GM19099 (cell line): ENCODE results near the gene ATRAID.

ENCODE experiments used
- POLR2A ChIP-seq: IDR thresholded peaks from 3 replicates; pipeline ENCODE4 v1.6.1; 2011; ENCODE audit warnings: low read depth; ENCODE audit not compliant: insufficient read length; ENCODE audit errors: extremely low read depth

The ATRAID gene

DNA sequence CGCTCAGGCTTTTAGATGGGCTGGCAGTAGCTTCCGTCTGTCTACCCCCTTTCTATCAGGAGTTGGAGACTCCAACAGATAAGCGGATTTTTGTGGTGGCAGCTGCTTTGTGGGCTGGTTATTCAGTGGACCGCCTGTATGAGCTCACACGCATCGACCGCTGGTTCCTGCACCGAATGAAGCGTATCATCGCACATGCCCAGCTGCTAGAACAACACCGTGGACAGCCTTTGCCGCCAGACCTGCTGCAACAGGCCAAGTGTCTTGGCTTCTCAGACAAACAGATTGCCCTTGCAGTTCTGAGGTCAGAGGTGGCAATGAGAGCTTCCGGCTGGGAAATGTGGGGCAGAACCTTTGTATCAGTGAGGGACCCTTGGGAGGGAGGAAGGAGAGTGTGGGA is 20.1 kb downstream of the ATRAID start:
- no peak for TF ChIP-seq POLR2A

DNA sequence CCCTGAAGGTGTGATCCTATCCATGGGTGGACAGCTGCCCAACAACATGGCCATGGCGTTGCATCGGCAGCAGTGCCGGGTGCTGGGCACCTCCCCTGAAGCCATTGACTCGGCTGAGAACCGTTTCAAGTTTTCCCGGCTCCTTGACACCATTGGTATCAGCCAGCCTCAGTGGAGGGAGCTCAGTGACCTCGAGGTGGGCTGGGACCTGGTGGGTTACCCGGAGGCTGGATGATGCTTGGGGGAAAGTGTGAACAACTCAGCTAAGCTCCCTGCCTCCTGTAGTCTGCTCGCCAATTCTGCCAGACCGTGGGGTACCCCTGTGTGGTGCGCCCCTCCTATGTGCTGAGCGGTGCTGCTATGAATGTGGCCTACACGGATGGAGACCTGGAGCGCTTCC is 21.5 kb downstream of the ATRAID start:
- no peak for TF ChIP-seq POLR2A

DNA sequence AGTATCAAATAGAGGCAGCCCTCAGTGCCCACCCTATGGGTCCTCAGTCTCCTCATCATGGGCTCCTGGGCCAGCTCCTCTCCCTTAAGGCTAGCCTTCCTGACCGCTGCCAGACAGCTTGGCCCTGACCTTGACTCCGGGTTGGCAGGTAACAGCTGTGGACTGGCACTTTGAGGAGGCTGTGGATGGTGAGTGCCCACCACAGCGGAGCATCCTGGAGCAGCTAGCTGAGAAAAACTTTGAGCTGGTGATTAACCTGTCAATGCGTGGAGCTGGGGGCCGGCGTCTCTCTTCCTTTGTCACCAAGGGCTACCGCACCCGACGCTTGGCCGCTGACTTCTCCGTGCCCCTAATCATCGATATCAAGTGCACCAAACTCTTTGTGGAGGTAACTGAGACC is 24.3 kb downstream of the ATRAID start:
- no peak for TF ChIP-seq POLR2A

DNA sequence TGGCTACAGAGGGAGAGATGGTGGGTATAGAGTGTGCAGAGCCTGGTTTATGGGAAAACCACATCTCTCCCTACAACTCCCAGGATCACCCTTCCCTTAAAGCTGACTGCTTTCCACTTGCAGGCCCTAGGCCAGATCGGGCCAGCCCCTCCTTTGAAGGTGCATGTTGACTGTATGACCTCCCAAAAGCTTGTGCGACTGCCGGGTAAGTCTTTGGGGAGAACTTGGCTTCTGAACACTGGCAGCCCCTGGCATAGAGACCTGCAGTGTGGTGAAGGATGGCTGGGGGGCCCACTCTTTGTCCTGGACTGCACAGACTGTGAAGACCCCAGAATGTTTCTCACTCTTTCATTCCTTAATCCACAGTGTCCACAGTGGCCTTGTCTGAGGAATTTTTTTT is 24.8 kb downstream of the ATRAID start:
- TF ChIP-seq POLR2A, result no peak

DNA sequence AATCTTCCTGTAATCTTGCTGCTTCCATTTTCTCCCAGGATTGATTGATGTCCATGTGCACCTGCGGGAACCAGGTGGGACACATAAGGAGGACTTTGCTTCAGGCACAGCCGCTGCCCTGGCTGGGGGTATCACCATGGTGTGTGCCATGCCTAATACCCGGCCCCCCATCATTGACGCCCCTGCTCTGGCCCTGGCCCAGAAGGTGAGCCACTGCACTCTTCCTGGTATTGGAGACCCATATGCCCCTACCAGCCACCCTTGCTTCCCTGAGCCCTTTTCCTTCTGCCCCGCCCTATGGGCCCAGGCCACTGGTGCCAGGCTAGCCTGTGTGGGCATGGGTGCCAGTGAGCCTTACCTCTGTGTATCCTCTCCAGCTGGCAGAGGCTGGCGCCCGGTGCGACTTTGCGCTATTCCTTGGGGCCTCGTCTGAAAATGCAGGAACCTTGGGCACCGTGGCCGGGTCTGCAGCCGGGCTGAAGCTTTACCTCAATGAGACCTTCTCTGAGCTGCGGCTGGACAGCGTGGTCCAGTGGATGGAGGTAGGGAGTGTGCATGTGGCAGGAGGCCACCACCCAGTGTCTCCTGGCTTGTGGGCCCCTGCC is 25.6 kb downstream of the ATRAID start:
- TF ChIP-seq POLR2A, result no peak

DNA sequence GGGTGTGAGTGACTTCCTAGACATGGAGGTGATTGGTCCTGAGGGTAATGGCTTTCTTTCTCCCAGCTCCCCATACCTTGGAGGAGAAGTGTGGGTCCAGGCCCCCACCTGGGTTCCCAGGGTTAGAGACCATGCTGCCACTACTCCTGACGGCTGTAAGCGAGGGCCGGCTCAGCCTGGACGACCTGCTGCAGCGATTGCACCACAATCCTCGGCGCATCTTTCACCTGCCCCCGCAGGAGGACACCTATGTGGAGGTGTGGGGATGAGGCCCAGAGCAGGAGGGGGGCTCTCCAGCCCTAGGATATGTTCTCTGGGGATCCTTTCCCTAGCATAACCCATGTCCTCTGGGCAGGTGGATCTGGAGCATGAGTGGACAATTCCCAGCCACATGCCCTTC is 27.1 kb downstream of the ATRAID start:
- TF ChIP-seq POLR2A, result no peak

DNA sequence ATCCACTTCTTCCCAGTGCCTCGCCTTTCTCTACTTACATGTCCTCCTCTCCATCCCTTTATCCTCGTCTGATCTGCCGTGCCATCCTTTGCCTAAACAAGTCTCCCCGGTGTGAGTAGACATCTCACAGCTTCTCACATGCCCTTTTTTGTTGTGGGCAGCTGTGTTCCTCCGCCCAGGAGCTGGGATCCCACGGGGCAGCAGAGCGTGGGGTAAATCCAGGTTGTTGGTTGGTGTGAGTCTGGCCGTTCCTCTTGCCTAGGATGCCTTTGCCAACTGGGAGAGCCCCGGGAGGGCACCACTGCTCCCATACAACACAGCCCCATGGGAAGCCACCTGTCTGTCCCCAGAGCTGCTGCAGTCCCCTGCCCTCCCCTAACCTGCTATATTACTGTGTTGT is 28.6 kb downstream of the ATRAID start:
- no peak for TF ChIP-seq POLR2A

DNA sequence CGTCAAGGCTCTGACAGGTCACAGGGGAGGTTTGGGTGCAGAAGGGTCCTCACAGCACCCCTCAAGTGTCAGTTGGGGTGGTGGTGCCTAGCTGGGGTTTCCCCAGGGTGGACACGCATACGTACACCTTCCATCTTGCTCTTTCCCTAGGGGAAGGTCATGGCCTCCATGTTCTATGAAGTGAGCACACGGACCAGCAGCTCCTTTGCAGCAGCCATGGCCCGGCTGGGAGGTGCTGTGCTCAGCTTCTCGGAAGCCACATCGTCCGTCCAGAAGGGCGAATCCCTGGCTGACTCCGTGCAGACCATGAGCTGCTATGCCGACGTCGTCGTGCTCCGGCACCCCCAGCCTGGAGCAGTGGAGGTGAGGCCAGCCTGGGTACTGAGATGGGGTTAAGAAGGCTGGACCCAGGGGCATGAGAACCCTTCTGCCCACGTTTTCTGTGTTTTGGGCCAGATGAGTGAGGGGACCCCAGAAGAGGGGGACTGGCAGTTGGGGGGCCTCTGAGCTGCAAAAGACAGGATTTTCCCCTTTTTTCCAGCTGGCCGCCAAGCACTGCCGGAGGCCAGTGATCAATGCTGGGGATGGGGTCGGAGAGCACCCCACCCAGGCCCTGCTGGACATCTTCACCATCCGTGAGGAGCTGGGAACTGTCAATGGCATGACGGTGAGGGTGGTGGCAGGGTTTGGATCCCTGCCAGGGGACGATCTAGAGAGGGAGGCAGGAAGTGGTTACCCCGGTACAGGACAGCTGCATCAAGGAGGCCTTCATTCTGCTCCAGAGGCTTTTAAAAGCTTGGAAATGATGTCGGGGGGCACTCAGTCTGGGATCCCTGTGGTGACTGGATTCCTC is 30.1 kb downstream of the ATRAID start:
- TF ChIP-seq POLR2A, result no peak

DNA sequence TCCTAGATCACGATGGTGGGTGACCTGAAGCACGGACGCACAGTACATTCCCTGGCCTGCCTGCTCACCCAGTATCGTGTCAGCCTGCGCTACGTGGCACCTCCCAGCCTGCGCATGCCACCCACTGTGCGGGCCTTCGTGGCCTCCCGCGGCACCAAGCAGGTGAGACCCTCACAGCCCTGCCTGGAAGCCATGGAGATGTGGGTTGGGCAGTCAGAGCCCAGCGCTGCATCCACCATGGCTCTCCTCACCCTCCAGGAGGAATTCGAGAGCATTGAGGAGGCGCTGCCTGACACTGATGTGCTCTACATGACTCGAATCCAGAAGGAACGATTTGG is 30.7 kb downstream of the ATRAID start:
- TF ChIP-seq POLR2A, result no peak

DNA sequence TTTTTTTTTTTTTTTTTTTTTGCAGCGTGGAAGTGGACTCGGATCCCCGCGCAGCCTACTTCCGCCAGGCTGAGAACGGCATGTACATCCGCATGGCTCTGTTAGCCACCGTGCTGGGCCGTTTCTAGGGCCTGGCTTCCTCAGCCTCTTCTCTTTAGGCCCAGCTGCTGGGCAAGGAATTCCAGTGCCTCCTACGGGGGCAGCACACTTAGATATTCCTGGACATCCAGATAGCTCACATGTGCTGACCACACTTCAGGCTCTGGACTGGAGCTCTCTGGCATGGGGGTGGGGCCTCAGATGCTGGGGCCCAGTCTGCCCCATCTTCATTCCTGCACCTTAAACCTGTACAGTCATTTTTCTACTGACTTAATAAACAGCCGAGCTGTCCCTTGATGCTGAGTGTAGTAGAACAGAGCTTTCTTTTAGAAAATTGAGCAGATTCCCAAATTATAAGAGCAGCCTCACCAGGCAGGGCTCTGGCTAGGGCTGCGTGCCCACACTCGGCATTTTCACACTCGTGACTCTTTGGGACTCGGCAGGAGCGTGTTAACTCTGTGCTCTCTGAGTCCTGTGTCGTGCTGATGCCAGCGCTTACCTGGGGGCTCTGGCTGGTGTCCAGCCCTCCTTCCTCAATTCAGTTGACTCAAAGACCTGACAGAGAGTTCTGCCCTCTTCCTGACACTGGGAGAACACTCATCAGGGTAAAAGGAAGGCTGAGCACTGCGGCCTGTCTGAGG is 31.7 kb downstream of the ATRAID start:
- TF ChIP-seq POLR2A, result no peak

DNA sequence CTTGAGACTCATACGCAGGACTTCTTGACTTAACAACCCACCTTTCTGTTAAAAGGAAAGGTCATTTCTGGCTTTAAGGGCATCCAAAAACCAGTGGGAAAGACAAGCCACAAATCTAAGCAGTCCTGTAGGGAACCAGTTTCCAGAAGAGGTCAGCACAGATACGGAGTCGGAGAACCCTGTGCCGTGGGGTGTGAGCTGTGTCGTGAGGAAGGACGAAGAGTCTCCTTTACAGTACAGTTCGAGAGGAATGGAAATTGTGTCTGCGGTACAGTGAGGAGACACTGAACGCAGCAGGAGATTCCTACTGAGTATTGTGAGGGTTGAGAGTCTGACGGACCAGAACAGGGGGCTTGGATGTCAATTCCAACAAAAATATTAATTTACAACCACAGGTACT is 33.3 kb downstream of the ATRAID start:
- TF ChIP-seq POLR2A, result no peak

DNA sequence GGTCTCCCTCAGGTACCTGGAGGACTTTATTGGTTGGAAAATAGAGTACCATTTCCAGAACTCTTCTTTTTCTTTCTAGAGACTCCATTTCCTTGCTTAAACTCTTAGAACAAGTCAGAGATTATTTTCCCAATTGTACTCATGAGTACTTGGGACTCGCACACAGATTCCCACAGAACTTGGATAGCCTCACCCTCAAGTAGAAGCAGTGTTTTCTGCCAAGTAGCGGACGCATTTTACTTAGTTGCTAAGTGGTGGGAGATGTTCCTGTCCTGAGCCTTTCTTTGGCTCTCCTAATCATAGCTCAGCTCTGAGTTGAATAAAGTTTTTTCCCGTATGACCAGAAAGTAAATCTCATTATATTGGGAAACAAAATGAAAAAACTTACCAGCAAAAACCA is 33.8 kb downstream of the ATRAID start:
- no peak for TF ChIP-seq POLR2A

DNA sequence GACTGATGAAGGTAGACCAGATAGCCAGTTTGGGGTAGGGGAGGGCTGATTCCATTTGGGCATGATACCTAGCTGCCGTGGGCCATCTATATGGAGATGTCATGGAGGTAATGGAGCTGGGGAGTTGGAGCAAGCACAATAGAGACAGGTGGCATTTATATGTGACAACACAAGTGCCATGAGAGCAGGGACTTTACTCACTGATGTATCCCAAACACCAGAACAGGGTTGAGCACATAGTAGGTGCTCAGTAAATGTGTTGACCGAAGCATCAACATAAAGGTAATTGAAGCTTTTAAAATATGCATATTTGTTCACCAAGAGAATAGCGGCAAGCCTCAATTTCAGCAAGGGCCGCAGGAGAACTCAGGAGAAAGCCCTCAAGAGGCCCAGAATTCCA is 36.1 kb downstream of the ATRAID start:
- TF ChIP-seq POLR2A, result no peak

DNA sequence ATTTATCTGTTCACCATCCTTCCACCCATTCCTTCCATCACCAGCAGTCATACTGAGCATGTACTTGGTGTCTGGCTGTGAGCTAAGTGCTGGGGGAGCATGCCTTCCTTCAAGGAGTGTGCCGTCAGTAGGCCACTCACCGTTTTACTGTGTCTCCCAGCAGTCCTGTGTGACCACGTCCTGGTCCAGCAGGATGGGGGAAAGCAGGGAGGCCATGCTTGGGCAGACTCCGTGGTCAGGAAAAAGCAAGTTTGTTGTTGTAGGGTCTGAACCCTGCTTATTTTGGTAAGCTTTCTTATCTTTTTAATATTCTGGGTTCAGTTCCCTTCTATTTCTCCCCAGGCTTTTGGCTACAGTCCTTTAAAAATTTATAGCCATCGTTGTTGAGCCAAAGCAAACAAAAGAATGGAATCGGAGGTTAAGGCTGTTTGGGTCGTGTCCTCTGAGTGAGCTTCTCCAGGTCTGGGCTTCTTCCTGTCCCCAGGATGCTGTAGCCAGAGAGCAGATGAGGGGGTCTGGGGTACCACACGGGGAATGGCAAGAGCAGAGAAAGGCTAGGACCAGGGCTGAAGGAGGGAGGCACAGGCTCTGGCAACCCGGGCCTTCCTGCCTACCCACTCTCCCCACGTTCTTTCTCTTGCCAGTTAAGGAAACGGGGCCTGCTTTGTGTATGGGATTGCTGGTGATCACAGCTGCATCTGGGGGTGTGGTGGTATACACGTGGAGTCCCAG is 37.5 kb downstream of the ATRAID start:
- no peak for TF ChIP-seq POLR2A

DNA sequence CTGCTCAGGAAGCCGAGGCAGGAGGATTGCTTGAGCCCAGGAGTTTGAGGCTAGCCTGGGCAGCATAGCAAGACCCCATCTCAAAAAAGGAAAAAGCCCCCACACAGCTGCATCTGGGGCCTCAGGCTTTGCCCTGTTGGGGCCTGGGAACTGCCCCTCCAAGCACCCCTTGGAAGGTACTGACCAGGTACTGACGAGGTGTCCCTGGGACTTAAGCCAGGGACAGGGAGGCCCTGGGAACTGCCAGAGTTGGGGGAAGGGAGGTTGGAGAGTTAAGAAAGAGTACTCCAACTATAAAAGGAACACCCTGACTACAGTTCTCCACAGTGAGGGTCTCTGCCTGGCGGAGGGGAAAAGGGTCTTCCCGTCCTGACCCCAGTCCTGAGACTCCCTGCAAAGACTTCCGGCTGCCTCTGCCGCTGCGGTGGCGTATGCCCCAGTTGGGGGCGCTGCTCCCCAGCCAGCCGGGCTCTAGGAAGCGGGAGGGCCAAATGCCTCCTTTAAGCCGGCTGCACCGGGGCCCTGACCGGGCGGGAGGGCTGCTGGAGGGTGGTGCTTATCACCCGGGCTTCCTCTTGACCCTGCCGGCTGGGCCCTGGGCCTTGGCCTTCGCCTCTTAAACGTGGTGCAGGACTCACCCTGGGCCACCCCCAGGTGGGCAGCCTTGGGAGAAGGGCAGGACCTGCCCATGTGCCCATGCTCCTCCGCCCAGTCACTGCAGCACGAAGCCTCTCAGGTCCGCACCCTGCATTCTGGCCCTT is 38.2 kb downstream of the ATRAID start:
- no peak for TF ChIP-seq POLR2A
